ENCODE data around the gene TOMM40L.
A peak's percentile ranks its signal among the peaks of the same experiment; 100 is the strongest.
"Not testable (repeated sequence)": the region's sequence is repeated elsewhere in the genome, so short reads cannot be mapped to it uniquely, and the experiment has no call there.

TOMM40L gene

DNA sequence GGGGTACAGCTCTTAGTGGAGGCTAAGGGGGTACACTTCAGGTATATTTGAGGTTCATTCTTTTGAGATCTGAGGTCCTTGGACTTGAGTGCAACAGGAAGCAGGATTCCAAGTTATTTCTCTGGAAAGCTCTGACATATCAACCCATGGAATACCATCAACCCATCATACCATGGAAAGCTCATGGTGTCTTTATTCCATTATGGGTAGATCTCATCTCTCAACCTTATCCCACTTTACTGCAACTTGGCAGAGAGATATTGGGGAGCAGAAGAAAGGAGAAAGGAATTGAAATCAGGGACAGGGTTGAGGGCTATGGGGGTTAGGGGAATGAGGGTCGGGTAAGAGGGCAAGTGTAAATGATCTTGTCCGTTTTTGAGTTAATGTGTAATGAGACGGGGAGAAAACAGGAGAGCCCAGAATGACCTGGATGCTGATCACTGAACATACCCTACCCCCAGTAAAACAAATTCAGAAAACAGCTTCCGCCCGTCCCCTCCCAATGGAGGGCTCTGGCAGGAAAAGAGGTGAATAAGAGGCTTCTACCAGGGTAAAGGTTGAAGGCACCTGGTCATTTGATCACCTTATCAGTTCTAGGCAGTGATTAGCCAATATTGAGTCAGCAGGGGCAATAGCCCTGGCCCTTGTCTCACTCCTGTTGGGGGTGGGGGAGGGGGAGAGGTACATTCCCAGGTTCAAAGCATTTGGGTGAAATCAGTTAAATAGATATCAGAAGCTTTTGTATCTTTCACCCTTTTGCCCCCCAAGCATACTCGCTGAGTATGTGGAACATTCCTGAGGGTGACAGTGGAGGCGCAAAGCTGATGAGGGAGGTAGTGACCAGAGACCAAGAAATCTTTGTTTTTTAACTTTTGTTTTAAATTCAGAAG, 1.8 kb upstream of the TOMM40L start:
- no peak overlapping the region for H3K4me3 ChIP-seq (replicated peaks; ENCODE audit: low read depth, low read length)
- TF ChIP-seq, protein P1, sequence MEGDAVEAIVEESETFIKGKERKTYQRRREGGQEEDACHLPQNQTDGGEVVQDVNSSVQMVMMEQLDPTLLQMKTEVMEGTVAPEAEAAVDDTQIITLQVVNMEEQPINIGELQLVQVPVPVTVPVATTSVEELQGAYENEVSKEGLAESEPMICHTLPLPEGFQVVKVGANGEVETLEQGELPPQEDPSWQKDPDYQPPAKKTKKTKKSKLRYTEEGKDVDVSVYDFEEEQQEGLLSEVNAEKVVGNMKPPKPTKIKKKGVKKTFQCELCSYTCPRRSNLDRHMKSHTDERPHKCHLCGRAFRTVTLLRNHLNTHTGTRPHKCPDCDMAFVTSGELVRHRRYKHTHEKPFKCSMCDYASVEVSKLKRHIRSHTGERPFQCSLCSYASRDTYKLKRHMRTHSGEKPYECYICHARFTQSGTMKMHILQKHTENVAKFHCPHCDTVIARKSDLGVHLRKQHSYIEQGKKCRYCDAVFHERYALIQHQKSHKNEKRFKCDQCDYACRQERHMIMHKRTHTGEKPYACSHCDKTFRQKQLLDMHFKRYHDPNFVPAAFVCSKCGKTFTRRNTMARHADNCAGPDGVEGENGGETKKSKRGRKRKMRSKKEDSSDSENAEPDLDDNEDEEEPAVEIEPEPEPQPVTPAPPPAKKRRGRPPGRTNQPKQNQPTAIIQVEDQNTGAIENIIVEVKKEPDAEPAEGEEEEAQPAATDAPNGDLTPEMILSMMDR (IDR thresholded peaks at IDR 0.05; ENCODE audit: low read length, missing control alignments) = no peak
- DNase-seq (ENCODE audit: low read depth) = no peak

DNA sequence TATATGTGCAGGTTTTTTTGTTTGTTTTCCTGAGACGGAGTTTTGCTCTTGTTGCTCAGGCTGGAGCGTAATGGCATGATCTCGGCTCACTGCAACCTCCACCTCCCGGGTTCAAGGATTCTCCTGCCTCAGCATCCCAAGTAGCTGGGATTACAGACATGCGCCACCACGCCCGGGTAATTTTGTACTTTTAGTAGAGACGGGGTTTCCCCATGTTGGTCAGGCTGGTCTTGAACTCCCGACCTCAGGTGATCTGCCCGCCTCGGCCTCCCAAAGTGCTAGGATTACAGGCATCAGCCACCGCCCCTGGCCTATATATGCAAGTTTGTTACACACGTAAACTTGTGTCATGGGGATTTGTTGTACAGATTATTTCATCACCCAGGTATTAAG, 1.2 kb upstream of the TOMM40L start:
- H3K4me3 ChIP-seq (replicated peaks; ENCODE audit: low read depth, low read length); DNase-seq (ENCODE audit: low read depth): not testable (repeated sequence)

DNA sequence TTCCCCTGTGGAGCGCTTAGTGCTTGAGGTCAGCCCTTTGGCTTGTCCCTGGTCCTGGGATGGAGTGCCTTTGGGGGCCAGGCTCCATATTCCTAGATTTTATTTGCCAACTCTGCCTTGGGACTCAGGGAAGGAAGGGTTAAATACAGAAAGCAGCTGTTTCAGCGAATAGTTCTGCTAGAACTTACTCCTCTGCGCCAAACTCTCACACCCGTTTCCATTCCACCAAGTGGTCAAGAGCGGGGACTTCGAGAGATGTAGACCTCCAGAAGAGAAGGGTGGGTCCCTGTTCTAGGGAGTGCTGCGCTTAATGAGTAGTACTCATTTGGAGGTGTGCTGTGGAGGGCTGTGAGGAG, 704 bp upstream of the TOMM40L start:
- no peak for DNase-seq (ENCODE audit: low read depth)
- TF ChIP-seq, protein P1 (IDR thresholded peaks at IDR 0.05; ENCODE audit: low read length, missing control alignments) = no peak
- H3K4me3 ChIP-seq (replicated peaks; ENCODE audit: low read depth, low read length) = no peak overlapping the region

DNA sequence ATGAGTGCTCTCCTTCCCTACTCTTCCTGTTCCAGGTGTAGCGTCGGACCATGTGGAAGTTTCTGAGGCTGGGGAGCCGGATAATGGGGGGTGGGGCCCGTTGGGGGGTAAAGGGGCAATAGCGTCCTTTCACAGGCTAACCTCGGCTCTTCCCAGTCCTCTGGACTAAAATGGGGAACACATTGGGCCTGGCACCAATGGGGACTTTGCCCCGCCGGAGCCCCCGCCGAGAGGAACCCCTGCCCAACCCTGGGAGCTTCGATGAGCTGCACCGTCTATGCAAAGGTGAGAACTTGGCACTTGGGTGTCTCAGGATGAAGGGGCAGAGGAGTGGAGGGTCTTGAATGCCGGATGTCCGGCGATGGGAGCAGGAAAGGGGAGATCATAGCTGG, 456 bp downstream of the TOMM40L start:
- DNase-seq (ENCODE audit: low read depth) = no peak
- H3K4me3 ChIP-seq (replicated peaks; ENCODE audit: low read depth, low read length) = peak overlapping the region; percentile 98
- TF ChIP-seq, protein P1 (IDR thresholded peaks at IDR 0.05; ENCODE audit: low read length, missing control alignments) = no peak

DNA sequence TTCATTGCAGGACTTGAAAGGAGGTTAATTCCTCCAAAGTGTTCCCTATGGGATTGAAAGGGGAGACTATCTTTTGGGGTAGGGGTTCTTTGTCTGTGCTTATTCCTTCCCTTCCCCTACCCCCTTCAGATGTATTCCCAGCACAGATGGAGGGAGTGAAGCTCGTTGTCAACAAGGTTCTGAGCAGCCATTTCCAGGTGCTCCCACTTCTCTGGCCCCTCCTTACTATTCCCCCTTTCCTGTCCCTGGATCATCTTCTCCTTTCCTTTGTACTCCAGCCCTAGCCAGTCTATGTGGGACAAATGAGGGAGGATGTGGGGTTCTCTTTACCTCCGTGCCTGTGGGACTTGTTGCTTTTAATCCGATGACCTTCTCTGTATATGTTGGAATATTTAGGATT, 899 bp downstream of the TOMM40L start:
- TF ChIP-seq, protein P1 (IDR thresholded peaks at IDR 0.05; ENCODE audit: low read length, missing control alignments) = no peak
- no peak for DNase-seq (ENCODE audit: low read depth)
- peak overlapping the region; percentile 98 for H3K4me3 ChIP-seq (replicated peaks; ENCODE audit: low read depth, low read length)

DNA sequence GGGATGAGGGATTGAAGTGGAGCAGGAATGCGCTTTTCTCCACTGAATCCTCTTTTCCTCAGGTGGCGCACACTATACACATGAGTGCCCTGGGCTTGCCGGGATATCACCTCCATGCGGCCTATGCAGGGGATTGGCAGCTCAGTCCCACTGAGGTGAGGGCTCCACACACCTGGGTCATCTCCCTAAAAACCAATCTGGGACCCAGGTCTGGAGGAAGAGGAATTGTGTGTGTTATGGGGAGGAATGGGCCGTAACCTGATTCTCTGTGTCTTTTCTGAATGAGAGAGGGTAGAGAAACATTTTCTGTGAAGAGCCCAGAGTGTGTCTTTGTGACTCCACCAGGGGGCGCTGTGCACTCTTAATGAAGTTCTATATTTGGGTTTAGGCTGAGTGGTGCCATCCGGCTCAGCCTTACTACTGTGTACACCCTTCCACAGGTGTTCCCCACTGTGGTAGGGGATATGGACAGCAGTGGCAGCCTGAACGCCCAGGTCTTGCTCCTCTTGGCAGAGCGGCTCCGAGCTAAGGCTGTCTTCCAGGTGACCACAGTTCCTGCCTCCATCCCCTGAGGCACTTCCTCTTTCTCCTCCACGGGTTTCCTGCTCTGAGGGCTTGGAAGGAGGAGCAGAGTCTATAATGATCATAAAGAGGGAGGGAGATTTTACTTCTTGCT, 1.5 kb downstream of the TOMM40L start:
- peak overlapping the region; percentile 98 for H3K4me3 ChIP-seq (replicated peaks; ENCODE audit: low read depth, low read length)
- DNase-seq (ENCODE audit: low read depth) = peak; percentile 83
- TF ChIP-seq, protein P1 (IDR thresholded peaks at IDR 0.05; ENCODE audit: low read length, missing control alignments) = peak; percentile 75

DNA sequence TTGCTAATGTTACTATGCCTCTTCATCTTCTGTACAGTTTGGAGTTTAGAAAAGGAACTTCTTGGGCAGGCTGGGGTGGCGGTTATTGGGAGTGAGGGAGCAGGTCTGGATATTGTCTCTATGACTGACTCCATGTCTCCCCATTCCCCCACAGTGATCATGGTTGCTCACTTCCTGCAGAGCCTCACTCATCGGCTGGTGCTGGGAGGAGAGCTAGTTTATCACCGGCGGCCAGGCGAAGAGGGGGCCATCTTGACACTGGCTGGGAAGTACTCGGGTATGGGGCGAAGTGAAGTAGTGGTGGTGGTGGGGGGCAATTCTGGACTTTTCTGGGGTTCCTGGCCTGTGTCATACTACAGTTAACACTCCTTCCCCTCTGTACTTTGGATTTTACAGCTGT, 2.2 kb downstream of the TOMM40L start:
- DNase-seq (ENCODE audit: low read depth) = no peak
- TF ChIP-seq, protein P1 (IDR thresholded peaks at IDR 0.05; ENCODE audit: low read length, missing control alignments) = no peak
- H3K4me3 ChIP-seq (replicated peaks; ENCODE audit: low read depth, low read length) = no peak overlapping the region
